Stomach (tissue), 4 donors: ENCODE results near the gene KCNQ5.

ENCODE experiments used
- CTCF ChIP-seq, 7 experiments: fragments of 450-650 bp in 4 of 7; fragments of 200-600 bp in 3 of 7; sonication (generic) in 3 of 7; IDR thresholded peaks; one replicate each; pipeline ENCODE4 v1.5.1; 2016 to 2019; ENCODE audit warnings: antibody characterized with exemption in 7 of 7, control low read depth in 2 of 7, mild to moderate bottlenecking in 1 of 7
- EP300 ChIP-seq: sonication (generic); formaldehyde crosslinking; IDR thresholded peaks from one replicate; pipeline ENCODE4 v1.6.1; 2017; ENCODE audit warnings: antibody characterized with exemption
- POLR2A ChIP-seq, 4 donors: fragments of 450-650 bp; IDR thresholded peaks; one replicate each; pipeline ENCODE4 v1.6.1; 2016; ENCODE audit warnings: antibody characterized with exemption in 4 of 4, control low read depth in 2 of 4, mild to moderate bottlenecking in 1 of 4, moderate library complexity in 1 of 4
- POLR2AphosphoS5 ChIP-seq, 3 donors: sonication (generic); formaldehyde crosslinking; IDR thresholded peaks; one replicate each; pipeline ENCODE4 v1.6.1; 2016; ENCODE audit warnings: antibody characterized with exemption in 3 of 3

GRCh38 chr6:72819609-72820008 is 197.7 kb downstream of the KCNQ5 start:
- TF ChIP-seq POLR2AphosphoS5 (IDR thresholded peaks at IDR 0.05) (no peak), CTCF (IDR thresholded peaks at IDR 0.05) (no peak), POLR2A (IDR thresholded peaks at IDR 0.05) (no peak), EP300 (no peak)
